Activated naive CD4-positive, alpha-beta T cell treated with anti-CD3 and anti-CD28 coated beads, Interleukin-2, amount 50 U/mL, for 16 hours (primary cell): ENCODE results near the gene TK1.
A peak's percentile ranks its signal among the peaks of the same experiment; 100 is the strongest.

Experiments
- DNase-seq: peaks from one replicate; pipeline ENCODE4 v3.0.0-alpha.2; 2020

Gene TK1

DNA sequence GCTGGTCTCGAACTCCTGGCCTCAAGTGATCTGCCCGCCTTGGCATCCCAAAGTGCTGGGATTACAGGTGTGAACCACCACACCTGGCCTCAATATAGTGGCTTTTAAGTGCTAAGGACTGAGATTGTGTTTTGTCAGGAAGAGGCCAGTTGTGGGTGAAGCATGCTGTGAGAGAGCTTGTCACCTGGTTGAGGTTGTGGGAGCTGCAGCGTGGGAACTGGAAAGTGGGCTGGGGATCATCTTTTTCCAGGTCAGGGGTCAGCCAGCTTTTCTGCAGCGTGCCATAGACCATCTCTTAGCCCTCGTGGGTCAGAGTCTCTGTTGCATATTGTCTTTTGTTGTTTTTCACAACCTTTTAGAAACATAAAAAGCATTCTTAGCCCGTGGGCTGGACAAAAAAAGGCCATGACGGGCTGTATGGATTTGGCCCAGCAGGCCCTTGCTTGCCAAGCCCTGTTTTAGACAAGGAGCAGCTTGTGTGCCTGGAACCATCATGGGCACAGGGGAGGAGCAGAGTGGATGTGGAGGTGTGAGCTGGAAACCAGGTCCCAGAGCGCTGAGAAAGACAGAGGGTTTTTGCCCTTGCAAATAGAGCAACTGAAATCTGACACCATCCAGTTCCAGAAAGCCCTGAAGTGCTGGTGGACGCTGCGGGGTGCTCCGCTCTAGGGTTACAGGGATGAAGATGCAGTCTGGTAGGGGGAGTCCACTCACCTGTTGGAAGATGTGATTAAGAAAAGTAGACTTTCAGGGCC, 32.7 kb upstream of the TK1 start:
- no peak for DNase-seq

DNA sequence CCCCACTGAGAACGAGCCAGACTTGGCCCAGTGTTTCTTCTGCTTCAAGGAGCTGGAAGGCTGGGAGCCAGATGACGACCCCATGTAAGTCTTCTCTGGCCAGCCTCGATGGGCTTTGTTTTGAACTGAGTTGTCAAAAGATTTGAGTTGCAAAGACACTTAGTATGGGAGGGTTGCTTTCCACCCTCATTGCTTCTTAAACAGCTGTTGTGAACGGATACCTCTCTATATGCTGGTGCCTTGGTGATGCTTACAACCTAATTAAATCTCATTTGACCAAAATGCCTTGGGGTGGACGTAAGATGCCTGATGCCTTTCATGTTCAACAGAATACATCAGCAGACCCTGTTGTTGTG, 27.8 kb upstream of the TK1 start:
- DNase-seq = no peak

DNA sequence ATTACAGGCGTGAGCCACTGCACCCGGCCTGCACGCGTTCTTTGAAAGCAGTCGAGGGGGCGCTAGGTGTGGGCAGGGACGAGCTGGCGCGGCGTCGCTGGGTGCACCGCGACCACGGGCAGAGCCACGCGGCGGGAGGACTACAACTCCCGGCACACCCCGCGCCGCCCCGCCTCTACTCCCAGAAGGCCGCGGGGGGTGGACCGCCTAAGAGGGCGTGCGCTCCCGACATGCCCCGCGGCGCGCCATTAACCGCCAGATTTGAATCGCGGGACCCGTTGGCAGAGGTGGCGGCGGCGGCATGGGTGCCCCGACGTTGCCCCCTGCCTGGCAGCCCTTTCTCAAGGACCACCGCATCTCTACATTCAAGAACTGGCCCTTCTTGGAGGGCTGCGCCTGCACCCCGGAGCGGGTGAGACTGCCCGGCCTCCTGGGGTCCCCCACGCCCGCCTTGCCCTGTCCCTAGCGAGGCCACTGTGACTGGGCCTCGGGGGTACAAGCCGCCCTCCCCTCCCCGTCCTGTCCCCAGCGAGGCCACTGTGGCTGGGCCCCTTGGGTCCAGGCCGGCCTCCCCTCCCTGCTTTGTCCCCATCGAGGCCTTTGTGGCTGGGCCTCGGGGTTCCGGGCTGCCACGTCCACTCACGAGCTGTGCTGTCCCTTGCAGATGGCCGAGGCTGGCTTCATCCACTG, 27.3 kb upstream of the TK1 start, which contains the start of gene BIRC5:
Gene BIRC5 (plus strand): TSS at position 238 of the 690 bp plus-strand sequence. CDS start 64 bp downstream, at position 302.
- DNase-seq = peak; percentile 92

DNA sequence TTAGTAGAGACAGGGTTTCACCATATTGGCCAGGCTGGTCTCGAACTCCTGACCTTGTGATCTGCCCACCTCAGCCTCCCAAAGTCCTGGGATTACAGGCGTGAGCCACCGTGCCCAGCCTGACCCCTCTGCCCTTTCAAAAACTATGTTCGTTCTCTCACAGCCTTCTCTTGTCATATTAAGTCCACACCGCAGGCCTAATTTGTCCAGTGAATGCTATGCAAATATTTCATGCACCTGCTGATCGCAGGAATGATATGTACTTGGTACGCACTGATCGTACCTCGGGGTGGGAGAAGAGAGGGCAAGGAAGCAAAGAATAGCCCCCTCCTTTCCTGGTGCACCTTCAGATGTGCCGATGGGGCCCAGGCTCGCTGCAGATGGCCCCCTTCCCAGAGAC, 24.2 kb upstream of the TK1 start:
- no peak for DNase-seq

DNA sequence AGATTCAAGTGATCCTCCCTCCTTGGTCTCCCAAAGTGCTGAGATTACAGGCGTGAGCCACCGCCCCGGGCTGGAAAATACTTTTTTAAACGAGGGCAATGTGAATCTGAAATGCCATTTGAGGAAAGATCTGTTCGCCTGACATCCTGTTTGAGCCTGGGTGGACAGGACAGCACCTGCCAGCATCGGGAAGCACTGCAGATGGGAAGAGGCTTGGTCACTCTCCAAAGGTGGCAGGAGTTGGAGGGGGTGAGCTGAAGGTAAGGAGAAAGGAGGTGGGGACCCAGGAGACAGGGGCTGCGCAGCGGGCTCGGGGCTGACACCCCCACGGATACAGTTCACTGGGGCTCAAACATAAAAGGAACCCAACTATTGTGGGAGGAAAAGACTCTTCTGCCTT, 23.3 kb upstream of the TK1 start:
- no peak for DNase-seq

DNA sequence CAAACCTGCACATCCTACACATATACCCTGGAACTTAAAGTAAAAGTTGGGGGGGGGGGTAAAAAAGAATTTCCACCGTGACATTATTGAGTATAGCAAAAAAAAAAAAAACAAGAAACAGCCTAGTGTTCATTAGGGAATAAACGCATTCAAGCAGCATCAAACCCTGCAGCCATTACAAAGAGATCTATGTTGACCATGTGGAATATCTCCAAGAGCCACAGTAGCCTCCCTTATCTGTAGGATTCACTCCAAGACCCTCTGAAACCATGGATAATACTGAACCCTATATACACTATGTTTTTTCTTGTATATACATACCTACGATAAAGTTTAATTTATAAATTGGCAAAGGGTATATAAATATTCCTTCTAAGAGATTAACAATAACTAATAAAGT, 21.6 kb upstream of the TK1 start:
- DNase-seq = no peak

DNA sequence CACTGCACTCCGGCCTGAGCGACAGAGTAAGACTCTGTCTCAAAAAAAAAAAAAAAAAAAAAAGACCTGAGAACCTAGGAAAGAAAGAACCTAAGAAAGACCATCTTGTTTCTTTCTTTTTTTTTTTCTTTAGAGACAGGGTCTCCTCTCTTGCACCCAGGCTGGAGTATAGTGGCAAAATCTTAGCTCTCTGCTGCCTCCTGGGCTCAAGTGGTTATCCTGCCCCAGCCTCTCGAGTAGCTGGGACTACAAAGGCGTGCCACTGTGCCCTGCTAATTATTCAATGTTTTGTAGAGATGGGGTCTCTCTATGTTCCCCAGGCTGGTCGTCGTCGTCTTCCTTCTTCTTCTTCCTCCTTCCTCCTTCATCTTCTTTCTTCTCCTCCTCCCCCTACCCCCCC, 19.4 kb upstream of the TK1 start:
- DNase-seq = no peak

DNA sequence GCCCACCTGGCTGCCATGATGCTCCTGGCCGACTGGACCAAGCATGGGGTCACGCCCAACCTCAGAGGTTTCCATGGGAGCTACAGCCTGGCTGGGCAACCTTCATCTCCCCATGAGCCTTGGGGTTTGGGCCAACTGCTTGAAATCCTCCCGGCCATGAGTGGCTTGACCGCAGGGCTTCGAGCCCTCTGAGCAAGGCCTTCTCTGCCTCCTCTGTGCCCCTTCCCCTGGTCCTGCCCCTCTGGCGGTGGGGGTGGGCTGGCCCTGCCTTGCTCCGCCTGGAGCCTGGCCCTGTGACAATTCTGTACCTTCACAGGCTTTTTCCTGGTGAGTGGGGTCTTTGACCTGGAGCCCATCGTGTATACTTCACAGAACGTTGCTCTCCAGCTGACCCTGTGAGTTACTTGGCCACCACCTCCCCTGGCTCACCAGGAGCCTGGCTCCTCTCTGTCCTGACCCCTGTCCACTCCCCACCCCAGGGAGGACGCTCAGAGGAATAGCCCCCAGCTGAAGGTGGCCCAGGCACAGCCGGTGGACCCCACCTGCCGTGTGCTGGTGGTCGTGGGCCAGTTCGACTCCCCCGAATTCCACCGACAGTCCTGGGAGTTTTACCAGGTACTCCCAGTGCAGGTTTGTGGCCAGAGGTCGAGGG, 18.4 kb upstream of the TK1 start:
- no peak for DNase-seq

DNA sequence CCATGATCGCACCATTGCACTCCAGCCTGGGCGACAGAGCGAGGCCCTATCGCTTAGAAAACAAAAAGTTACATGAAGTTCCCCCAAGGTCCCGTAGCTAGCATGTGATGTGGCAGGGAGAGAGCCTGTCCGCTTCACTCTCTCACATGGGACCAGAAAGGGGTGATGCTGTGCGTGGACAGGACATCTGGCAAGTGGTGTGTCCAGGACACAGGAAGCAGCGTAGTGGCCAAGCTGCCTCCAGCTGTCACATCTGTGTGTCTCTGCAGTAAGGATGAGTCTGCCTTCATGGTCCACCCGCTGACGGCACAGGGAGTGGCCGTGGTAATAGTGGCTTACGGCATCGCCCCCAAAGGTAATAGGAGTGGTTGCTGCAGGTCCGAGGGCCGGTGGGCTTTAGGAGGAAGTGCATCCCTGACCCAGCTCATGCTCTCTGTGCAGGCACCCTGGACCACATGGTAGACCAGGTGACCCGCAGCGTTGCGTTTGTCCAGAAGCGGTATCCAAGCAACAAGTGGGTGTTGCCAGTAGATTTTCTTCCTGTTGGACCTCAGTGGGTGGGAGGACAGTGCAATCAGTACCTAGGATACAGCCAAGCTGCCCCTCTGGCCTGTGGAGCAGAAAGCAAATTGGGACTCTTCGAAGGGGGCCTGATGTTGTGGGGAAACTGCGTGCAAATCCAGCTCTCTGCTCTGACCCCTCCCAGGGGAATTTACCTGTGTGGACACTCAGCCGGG, 17.7 kb upstream of the TK1 start:
- no peak for DNase-seq

DNA sequence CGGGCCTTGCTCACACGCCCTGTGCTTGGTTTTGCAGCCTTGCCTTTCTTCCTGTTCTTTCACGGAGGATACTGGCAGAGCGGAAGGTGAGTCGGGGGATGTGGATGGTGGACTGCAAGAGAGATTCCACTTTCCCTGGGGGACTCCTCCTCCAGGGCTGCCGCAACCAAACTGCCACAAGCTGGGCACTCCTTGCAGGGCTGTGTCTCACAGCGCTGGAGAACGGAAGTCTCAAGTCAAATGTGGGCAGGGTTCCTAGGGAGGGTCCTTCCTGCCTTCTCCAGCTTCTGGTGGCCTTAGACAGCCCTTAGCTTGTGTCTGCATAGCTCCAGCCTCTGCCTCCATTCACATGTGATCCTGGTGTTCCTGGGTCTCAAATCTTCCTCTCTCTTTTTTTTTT, 15.8 kb upstream of the TK1 start:
- DNase-seq = no peak

DNA sequence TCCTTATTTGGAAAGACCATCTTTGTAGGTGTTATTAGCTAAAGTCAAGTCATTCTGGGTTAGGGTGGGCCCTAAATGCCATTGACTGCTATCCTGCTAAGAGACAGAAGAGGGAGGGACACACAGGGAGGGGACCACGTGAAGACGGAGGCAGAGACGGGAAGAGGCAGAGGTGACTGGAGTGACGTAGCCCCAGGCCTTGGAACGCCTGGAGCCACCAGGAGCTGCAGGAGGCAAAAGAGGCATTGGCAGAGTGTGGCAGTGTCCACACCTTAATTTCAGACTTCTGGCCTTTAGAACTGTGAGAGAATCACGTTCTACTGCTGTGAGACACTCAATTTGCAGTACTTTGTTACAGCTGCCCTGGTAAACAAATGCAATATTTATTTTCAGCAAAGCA, 13.6 kb upstream of the TK1 start:
- no peak for DNase-seq

DNA sequence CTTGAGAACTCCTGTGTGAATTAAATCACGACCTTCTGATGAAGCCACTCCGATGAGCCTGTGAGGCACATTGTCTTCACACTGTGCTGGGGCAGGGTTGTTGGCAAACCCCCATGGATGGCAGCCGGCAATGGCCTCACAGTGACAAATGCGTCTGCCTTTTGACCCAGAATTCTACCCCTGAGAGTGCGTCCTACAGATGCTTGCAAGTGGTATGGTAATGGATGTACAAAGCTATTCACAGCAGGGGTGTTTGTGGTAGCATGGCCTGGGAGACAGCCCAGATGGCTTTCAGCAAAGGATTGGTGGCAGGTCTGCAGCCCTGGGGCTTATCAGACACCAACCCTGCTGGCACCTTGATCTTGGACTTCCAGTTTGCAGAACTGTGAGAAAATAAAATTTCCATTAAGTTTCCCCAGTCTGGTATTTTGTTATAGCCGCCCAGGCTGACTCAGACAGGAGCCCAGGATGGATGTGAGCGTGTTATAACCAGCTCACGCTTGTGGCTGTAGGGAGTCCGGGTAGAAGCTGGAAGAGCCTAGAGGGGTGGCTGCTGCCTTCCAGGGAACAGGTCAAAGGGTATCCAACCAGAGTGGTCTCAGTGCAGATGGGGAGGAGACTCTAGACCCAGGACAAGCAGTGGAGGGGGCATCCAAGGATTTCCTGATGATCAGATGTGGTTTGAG, 10.4 kb upstream of the TK1 start:
- DNase-seq = no peak

DNA sequence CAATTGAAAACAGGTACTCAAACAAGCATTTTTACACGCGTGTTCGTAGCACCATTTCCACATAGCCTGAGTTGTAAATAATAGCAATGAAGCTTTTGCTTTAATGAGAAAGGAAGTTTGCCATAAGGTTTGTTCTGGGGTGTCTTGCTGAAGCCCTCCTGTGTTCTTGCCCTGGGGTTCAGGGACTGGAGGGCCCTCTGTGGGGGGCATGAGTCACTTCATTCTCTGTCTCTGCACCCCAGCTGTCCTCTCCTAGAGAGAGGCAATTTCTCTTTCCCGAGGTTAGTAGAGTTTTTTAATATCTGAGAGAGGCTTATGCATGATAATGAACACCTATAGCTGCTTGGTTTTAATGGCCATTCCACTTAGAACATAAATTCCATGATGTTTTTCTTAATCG, 9.9 kb upstream of the TK1 start:
- DNase-seq = no peak

DNA sequence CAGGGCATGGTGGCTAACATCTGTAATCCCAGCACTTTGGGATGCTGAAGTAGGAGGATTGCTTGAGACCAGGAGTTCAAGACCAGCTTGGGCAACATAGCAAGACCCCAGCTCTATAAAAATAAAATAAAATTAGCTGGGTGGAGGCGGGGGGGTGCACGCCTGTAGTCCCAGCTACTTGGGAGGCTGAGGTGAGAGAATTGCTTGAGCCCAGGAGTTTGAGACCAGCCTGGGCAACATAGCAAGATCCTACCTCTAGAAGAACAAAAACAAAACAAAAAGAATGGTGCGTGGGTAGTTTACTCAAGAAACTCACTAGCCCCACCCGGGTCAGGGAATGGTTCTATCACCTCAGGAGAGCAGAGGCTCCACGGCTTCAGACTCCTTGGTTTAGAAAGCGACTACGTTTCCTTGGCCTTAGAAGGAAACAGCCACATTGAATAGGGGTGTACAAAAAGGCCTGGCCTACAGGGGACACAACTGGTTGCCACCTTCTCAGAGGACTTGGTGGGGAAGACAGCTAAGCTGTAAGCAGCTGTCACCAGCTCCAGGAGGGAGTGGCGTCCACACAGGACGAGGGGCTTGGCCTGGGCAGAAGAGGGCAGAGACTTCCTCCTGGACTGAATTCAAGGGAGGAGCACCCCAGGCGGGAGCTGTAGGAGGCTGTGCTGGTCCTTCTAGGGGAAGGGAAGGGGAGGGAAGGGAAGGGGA, 716 bp downstream of the TK1 start:
- no peak for DNase-seq

DNA sequence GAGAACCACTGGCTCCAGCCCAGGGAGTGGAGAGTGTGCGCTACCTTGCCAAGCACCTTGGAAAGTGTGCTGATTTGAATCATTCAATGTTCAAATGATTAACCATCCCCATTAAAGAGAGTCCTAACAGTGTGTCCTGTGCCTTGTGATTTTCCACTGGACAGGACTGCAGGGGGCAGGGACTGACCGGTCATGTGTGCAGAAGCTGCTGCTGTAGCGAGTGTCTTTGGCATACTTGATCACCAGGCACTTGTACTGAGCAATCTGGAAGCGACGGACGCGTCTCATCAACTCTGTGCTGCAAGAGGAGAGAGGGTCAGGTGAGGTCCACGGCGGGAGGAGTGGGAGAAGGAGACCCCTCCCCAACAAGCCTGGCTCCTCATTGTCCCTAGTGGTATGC, 2.0 kb downstream of the TK1 start:
- DNase-seq = no peak

DNA sequence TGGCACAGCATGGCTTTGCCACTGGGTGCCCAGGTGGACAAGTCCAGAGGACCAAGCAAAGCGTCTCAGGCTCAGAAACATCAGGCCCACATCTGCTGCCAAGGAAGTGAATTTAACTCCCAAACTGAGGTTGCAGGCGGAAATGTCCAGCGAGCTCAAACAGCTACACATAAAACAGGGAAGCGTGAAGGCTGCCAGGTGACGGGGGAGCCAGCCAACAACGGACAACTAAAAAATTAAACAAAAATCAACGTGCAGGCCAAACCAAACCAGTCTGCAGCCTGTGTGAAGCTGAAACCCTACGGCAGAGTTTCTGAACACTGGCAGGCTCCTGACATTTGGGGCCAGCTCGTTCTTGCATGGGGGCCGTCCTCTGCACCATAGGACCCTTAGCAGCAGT, 2.5 kb downstream of the TK1 start:
- DNase-seq = no peak

DNA sequence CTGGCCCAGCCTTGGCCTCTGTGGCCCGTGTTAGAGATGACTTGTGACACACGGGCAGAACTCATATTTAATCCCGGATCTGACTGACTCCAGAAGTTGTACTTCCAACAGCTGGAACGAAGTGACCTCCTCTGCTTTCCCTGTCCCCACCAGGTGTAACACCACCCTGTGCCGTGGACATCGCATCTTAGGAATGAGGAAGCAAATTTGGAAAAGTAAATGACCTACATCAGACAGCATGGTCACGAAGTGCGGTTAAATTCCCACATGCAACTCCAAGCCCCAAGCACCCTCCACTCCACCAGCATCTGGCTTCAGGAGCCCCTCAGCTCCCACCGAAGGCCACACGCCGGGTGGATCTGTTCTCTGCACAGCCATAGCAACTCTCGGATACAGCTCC, 2.9 kb downstream of the TK1 start:
- no peak for DNase-seq

DNA sequence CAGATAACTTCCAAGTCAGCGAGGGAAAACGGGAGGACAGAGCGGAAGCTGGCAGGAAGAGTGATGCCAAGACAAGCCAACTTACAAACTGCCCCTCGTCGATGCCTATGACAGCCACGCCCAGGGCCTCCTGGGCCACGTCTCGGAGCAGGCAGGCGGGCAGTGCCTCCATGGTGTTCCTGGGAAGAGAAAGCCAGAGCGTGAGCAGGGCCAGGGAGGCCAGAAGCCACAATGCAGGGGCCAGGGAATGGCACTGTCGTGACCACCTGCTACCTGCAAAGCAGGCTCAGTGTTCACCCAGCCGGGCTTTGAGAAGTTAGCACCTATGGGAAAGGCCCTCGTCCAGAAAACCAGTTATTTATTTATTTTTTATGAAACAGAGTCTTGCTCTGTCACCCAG, 4.3 kb downstream of the TK1 start:
- no peak for DNase-seq

DNA sequence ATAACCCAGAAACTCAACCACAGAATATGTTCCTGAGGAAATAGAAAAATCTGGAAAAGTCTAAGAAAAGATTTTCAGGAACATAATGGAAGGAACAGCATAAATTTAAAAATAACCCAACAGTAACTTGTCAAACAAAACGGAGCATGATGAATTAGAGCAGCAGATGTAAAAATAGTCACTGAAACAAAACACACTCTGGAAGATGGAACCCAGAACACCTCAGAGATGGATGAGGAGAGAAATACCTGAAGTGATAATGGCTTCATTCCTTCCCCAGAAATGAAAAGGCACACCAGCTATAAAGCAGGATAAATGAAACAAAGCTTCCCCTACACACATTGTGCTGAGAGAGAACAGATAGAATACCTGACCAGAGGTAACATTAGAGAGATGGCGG, 6.3 kb downstream of the TK1 start:
- DNase-seq = no peak

DNA sequence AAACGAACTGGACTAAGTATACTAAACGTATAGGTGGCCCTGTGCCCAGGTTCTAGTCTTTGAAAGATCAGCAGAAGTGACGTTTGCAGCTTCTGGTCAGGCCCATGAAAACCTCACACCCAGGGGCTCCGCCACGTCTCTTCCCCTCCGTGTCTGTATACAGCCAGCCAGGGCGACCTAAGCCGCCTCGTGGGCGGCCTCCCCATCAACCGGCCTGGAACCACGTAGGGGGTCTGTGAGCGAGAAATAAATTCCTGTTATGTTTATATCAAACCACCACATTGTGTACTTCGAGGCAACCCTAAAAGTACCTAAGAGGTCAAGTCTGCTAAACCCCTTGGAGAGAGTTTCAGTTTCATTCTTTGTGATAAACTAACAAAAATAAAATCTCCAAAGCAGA, 6.8 kb downstream of the TK1 start:
- DNase-seq = no peak

DNA sequence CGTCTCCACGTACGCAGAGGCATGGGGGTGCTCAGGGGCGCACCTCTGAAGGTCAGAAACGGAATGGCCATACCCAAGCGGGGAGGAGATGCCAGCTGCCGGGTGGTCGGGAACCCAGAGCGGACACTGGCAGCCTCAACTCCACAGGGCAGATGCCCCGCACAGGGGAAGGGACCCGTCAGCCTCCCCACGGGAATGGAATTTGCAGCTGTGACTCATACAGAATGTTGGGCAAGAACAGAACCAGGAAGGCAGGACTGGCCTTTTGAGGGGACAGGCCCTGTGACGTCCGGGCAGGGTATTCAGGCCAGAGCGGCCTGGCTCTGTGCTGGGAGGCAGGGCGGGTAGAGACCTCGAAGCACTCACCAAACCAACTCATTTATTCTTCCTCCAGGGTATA, 7.5 kb downstream of the TK1 start:
- no peak for DNase-seq

DNA sequence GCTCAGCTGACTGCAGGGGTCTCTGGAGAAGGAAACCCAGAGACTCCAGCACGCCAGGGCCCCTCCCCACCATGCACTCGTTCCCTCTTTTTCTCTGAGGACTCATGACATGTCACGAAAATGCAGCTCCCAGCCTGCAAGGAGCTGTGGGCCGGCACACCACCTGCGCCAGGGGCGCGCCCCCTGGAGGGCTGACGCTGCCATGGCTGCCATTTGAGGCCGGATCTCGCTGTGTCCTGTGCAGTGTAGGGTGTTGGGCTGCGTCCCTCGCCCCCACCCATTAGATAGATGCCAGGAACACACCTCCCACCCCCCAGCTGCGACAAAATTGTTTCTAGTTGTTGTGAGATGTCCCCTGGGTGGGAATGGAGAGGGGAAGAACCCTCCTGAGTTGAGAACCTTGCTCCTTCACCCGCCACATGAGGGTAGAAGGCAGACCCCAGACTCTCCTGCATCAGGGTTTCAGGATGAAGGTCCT, 10.3 kb downstream of the TK1 start:
- peak; percentile 79 for DNase-seq
